Gastroesophageal sphincter (tissue), 4 donors: ENCODE results near the gene TSPEAR. TPM values are rescaled to one million over a fixed set of nuclear protein-coding genes. Genes with fewer than 3 reads are reported as not detected.
"Not testable (repeated sequence)": the region's sequence is repeated elsewhere in the genome, so short reads cannot be mapped to it uniquely, and the experiment has no call there.

Experiments
- ATAC-seq: fragments of 150-250 bp; one replicate; pipeline ENCODE4 v1.9.1; 2016; ENCODE audit warnings: mild to moderate bottlenecking, moderate library complexity
- H3K27ac ChIP-seq, 4 donors: fragments of 200-600 bp; sonication (generic) in 3 of 4; 1 replicate in 3 of 4; 2 replicates in 1 of 4; pipeline ENCODE4 v1.5.1; 2016 to 2019
- H3K27me3 ChIP-seq: fragments of 200-600 bp; sonication (generic); one replicate; pipeline ENCODE4 v1.5.1; 2019
- H3K36me3 ChIP-seq, 2 donors: fragments of 200-600 bp; sonication (generic); one replicate each; pipeline ENCODE4 v1.5.1; 2019; ENCODE audit warnings: control low read depth in 1 of 2
- H3K4me1 ChIP-seq, 3 donors: fragments of 200-600 bp; sonication (generic); 1 replicate in 2 of 3; 2 replicates in 1 of 3; pipeline ENCODE4 v1.5.1; 2016 to 2019; ENCODE audit warnings: control low read depth in 2 of 3
- H3K4me3 ChIP-seq, 2 donors: fragments of 200-600 bp; sonication (generic); one replicate each; pipeline ENCODE4 v1.5.1; 2019; ENCODE audit warnings: mild to moderate bottlenecking in 1 of 2, moderate library complexity in 1 of 2
- H3K9me3 ChIP-seq, 3 donors: fragments of 200-600 bp; sonication (generic); one replicate each; pipeline ENCODE4 v1.5.1; 2017 to 2019; ENCODE audit warnings: control low read depth in 2 of 3
- EP300 ChIP-seq: sonication (generic); formaldehyde crosslinking; IDR thresholded peaks from one replicate; pipeline ENCODE4 v1.6.1; 2017; ENCODE audit warnings: antibody characterized with exemption, mild to moderate bottlenecking
- POLR2A ChIP-seq, 2 donors: fragments of 450-650 bp; IDR thresholded peaks; one replicate each; pipeline ENCODE4 v1.6.1; 2017; ENCODE audit warnings: antibody characterized with exemption in 2 of 2, mild to moderate bottlenecking in 2 of 2, moderate library complexity in 1 of 2
- POLR2AphosphoS5 ChIP-seq: sonication (generic); formaldehyde crosslinking; IDR thresholded peaks from one replicate; pipeline ENCODE4 v1.6.1; 2017; ENCODE audit warnings: antibody characterized with exemption
- WGBS, 2 donors: methylation state at CpG; one replicate each; pipeline ENCODE4 v1.1.5; 2018; ENCODE audit warnings: low coverage in 1 of 2; 5-methylcytosine and 5-hydroxymethylcytosine counted together
- total RNA-seq, 4 donors: library from RNA; depleted of rRNA; stranded (reverse); fragments of >200 nt; gene quantifications; one replicate each; pipeline ENCODE4 v1.1.0, GENCODE V29; 2016
- TF ChIP-seq, protein P1 (sequence below), 4 experiments: fragments of 200-600 bp in 2 of 4; fragments of 450-650 bp in 2 of 4; sonication (generic) in 1 of 4; IDR thresholded peaks; one replicate each; pipeline ENCODE4 v1.5.1; 2017 to 2019; ENCODE audit warnings: antibody characterized with exemption in 4 of 4, mild to moderate bottlenecking in 2 of 4, moderate library complexity in 2 of 4

The TSPEAR gene
- total RNA-seq, 4 donors from 2014 or later = not detected

DNA sequence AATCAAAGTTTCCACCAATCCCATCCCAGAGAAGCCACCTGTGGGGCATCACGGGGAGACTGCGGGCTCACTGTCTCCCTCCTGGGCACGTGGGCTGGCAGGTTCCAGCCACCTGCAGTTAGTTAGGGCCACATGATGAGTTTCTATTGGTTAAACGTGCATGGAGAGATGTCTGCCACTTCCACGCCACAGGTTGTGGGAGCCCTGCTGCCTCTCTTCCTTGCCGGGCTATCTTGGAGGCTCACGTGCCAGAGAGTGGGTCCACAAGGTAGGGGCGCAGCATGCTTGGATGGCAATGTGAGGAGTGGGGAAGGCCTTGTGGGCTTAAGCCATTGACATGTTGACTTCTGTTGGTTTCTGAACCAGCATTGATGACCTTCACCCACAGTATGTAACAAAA lies 107.5 kb downstream of the TSPEAR start:
- no peak overlapping the region for H3K27ac ChIP-seq
- no peaks in the 10 kb centered on the region for H3K36me3 ChIP-seq
- no peak overlapping the region for H3K4me3 ChIP-seq
- no peaks in the 10 kb centered on the region for H3K4me1 ChIP-seq
- 53 to 100% methylated on average over 2 to 3 of the region's 8 CpGs for WGBS, 2 donors
- peaks cover 0 to 4% (median 0%) of the 10 kb centered on the region in 3 donors for H3K9me3 ChIP-seq
- TF ChIP-seq, protein P1, sequence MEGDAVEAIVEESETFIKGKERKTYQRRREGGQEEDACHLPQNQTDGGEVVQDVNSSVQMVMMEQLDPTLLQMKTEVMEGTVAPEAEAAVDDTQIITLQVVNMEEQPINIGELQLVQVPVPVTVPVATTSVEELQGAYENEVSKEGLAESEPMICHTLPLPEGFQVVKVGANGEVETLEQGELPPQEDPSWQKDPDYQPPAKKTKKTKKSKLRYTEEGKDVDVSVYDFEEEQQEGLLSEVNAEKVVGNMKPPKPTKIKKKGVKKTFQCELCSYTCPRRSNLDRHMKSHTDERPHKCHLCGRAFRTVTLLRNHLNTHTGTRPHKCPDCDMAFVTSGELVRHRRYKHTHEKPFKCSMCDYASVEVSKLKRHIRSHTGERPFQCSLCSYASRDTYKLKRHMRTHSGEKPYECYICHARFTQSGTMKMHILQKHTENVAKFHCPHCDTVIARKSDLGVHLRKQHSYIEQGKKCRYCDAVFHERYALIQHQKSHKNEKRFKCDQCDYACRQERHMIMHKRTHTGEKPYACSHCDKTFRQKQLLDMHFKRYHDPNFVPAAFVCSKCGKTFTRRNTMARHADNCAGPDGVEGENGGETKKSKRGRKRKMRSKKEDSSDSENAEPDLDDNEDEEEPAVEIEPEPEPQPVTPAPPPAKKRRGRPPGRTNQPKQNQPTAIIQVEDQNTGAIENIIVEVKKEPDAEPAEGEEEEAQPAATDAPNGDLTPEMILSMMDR (IDR thresholded peaks at IDR 0.05) = no peak
- TF ChIP-seq POLR2AphosphoS5 = no peak
- TF ChIP-seq POLR2A (IDR thresholded peaks at IDR 0.05) = no peak
- TF ChIP-seq EP300 = no peak
- H3K27me3 ChIP-seq = peaks cover 84% of the 10 kb centered on the region
- ATAC-seq = no peak

DNA sequence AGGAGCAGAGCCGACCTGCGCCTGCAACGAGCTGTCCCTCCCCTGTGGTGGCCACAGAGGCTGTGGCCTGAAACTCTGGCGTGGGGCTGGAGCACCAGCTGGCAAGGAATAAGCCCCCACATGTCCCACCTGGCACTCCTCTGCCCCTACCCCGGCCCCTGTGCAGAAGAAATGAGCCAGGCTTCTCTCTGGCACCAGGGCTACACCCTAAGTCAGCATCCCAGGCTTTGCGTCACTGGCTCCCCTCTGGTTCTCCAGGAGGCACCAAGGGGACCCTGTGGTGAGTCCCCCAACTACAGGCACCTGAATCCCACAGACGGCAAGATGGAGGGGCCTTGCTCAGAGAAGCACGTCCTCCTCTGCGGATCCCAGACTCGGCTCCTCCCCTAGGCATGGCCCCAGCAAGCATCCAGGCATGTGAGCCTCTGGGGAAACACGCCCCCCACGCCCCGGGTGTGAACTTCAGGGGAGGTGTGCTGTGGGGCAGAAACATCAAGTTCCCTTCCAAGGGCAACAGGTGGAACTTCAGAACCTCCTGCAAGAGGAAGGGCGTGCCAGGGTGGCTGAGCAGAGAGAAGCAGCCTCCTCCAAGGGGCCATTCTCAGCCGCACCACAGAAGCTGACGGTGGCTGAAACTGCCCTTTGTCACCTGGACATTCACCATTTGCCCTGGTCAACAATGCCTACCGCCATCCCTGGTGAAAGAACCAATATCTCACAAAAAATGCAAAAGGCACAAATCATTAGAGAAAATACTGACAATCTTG lies 108.1 kb downstream of the TSPEAR start:
- Histone ChIP-seq H3K4me3 (no peak overlapping the region), H3K9me3 (peaks cover 0 to 7% (median 0%) of the 10 kb centered on the region in 3 donors), H3K4me1 (no peaks in the 10 kb centered on the region), H3K36me3 (no peaks in the 10 kb centered on the region), H3K27me3 (peaks cover 90% of the 10 kb centered on the region), H3K27ac (no peak overlapping the region)
- TF ChIP-seq POLR2AphosphoS5 (no peak), EP300 (no peak)
- ATAC-seq = no peak
- 7 to 33% methylated on average over 3 of the region's 17 CpGs for WGBS, 2 donors

DNA sequence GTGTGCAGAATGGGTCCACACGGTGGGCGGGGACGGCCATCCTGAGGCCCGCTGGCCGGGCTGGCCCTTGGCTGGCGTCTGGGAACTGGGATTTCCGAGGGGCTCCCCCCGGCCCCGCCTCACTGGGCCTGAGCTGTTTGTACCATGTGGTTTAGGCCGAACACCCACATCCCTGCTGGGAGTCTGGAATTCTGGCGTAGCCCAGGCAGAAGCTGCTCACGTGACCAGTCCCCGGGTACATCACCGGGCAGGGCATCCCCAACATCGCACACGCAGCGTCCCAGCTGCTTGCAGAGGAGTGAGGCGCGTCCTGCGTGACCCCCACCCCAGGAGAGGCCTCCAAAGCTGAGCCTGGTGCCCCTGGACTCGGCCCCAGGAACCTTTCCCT lies 108.9 kb downstream of the TSPEAR start:
- WGBS, 2 donors = no CpG with 5 or more reads among the region's 21 CpGs
- H3K36me3 ChIP-seq = no peaks in the 10 kb centered on the region
- no peak for TF ChIP-seq EP300
- TF ChIP-seq POLR2A (IDR thresholded peaks at IDR 0.05) = no peak
- no peak for TF ChIP-seq POLR2AphosphoS5
- TF ChIP-seq, protein P1 (IDR thresholded peaks at IDR 0.05) = no peak
- no peak overlapping the region for H3K4me3 ChIP-seq
- no peak overlapping the region for H3K27ac ChIP-seq
- no peak for ATAC-seq
- peaks cover 89% of the 10 kb centered on the region for H3K27me3 ChIP-seq
- peaks cover 0 to 12% (median 0%) of the 10 kb centered on the region in 3 donors for H3K9me3 ChIP-seq
- H3K4me1 ChIP-seq = no peaks in the 10 kb centered on the region

DNA sequence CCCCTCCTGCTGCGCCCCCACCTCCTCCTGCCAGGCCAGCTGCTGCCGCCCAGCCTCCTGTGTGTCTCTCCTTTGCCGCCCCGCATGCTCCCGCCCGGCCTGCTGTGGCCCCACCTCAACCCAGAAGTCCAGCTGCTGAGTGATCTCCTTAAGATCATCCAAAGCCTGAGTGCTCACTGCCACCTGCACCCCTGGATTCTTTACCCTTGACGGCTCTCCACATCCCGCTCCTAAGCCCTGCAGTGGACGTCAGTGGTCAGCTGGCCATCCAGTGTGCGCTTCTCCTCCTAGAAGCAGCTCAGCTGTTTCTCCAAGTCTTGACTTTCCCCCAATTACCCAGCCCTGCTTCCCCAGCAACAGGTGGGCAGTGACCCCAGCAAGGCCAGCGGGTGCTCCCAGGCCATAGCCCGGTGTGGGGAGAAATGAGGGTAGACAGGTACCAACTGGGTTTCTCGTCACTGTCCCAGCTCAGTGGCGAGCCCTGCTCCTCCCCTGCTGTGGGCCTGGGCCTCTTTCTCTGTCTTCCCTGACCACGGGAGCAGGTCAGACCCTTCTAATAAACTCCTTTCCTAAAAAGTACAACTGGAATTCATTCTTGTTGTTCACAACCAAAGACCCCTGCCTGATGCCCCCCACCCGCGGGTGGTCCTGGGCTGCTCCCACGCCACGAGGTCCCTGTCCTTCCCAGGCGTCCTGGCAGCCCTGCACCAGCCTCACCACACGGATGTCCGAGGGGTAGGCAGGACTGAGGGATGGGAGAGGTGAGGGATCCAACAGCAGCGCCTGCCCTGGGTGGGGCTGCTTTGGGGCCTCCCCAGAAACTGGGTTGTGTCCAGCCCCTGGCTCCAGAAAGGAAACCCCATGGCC lies 109.5 kb downstream of the TSPEAR start:
- Histone ChIP-seq H3K9me3 (peaks cover 0 to 12% (median 0%) of the 10 kb centered on the region in 3 donors), H3K27ac (no peak overlapping the region), H3K36me3 (no peaks in the 10 kb centered on the region), H3K4me3 (no peak overlapping the region), H3K27me3 (peaks cover 82% of the 10 kb centered on the region), H3K4me1 (no peaks in the 10 kb centered on the region)
- WGBS, 2 donors = 67 to 71% methylated on average over 3 to 9 of the region's 23 CpGs
- TF ChIP-seq POLR2A (IDR thresholded peaks at IDR 0.05) (no peak), POLR2AphosphoS5 (no peak), EP300 (no peak)
- TF ChIP-seq, protein P1 (IDR thresholded peaks at IDR 0.05) = no peak
- no peak for ATAC-seq

DNA sequence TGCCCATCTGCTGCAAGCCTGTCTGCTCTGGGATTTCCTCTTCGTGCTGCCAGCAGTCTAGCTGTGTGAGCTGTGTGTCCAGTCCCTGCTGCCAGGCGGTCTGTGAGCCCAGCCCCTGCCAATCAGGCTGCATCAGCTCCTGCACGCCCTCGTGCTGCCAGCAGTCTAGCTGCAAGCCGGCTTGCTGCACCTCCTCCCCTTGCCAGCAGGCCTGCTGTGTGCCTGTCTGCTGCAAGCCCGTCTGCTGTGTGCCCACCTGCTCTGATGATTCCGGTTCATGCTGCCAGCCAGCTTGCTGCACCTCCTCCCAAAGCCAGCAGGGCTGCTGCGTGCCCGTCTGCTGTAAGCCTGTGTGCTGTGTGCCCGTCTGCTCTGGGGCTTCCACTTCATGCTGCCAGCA lies 110.3 kb downstream of the TSPEAR start:
- H3K4me1 ChIP-seq, H3K4me3 ChIP-seq, ATAC-seq, H3K36me3 ChIP-seq, H3K27ac ChIP-seq: not testable (repeated sequence)
- WGBS, 2 donors = 60 to 80% methylated on average over 1 to 2 of the region's 10 CpGs
- peaks cover 0 to 12% (median 0%) of the 10 kb centered on the region in 3 donors for H3K9me3 ChIP-seq
- peaks cover 77% of the 10 kb centered on the region for H3K27me3 ChIP-seq

DNA sequence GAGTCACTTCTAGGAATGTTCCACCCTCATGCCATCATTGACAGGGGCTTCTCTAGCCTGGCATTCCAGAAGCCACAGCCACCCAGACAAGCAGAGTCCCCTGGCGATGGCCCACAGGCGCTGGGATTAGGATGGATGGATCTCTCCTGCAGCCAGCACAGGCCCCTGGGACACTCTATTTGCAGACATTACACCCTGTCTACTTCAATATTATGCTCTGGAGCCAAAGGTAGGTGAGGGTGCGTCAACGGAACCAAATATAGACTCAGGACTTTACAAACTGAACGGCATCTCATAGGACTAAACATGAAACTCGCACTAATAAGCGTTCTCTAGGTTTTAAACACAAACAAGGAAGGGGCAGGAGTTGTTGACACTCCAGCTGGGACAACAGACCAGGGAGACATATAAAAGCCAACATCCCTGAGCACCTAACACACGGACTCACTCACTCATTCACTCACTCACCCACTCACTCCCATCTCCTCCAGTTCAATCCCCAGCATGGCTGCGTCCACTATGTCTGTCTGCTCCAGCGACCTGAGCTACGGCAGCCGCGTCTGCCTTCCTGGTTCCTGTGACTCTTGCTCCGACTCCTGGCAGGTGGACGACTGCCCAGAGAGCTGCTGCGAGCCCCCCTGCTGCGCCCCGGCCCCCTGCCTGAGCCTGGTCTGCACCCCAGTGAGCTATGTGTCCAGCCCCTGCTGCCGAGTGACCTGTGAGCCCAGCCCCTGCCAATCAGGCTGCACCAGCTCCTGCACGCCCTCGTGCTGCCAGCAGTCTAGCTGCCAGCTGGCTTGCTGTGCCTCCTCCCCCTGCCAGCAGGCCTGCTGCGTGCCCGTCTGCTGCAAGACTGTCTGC lies 111.0 kb downstream of the TSPEAR start, which contains the start of gene KRTAP10-7:
Gene KRTAP10-7, plus strand, starts transcription at position 480 of the 861 bp plus-strand sequence. Its CDS starts 25 bp downstream, at position 505.
- not testable (repeated sequence) for ATAC-seq, H3K36me3 ChIP-seq, H3K4me3 ChIP-seq, H3K27ac ChIP-seq, H3K4me1 ChIP-seq
- peaks cover 78% of the 10 kb centered on the region for H3K27me3 ChIP-seq
- WGBS, 2 donors = 77 to 83% methylated on average over 5 of the region's 23 CpGs
- H3K9me3 ChIP-seq = peaks cover 0 to 12% (median 0%) of the 10 kb centered on the region in 3 donors
